Measurements from ENCODE around the gene ANKRD52. TPM values are rescaled to one million over a fixed set of nuclear protein-coding genes. Genes with fewer than 3 reads are reported as not detected.
"Not testable (repeated sequence)": the region's sequence is repeated elsewhere in the genome, so short reads cannot be mapped to it uniquely, and the experiment has no call there.

The ANKRD52 gene
- total RNA-seq, 1 experiment from 2014 or later = 67.5 TPM

GRCh38 chr12:56197921-56198635, 60.1 kb downstream of the ANKRD52 start:
- Histone ChIP-seq H3K27ac (ENCODE audit: low read length) (no peak overlapping the region), H3K27me3 (ENCODE audit: control insufficient read depth, insufficient read depth, low read length) (no peaks in the 10 kb centered on the region), H3K36me3 (ENCODE audit: control insufficient read depth, insufficient read depth, low read length) (no peaks in the 10 kb centered on the region), H3K4me3 (ENCODE audit: low read depth in 2 of 2, low read length in 2 of 2) (no peak overlapping the region), H3K9me3 (ENCODE audit: control insufficient read depth, insufficient read depth, low read depth, low read length) (no peaks in the 10 kb centered on the region), H3K4me1 (ENCODE audit: control insufficient read depth, insufficient read depth, low read length) (peaks cover 3% of the 10 kb centered on the region; the same call in 1 of the 2 replicates)
- ChIA-PET CTCF (no interaction called here), POLR2A (no interaction called here)
- BruUV-seq (replicated peaks) = no TSS peak
- TF ChIP-seq SIN3A (IDR thresholded peaks at IDR 0.05; ENCODE audit: borderline replicate concordance, insufficient read depth, low read depth, low read length) = no peak
- no peak for TF ChIP-seq POLR2AphosphoS5 (IDR thresholded peaks at IDR 0.05; ENCODE audit: low read depth, low read length)
- TF ChIP-seq TCF7L2 (IDR thresholded peaks at IDR 0.05; ENCODE audit: low read depth, low read length) = no peak
- no peak for TF ChIP-seq CTCF (IDR thresholded peaks at IDR 0.05)
- no peak for TF ChIP-seq REST (IDR thresholded peaks at IDR 0.05; ENCODE audit: insufficient read depth in 1 of 2, low read depth in 2 of 2, low read length in 1 of 2)
- DNase-seq (ENCODE audit: low read depth, low spot score) (no peak), ATAC-seq (no peak)
- in situ Hi-C loops (cut with HindIII; ENCODE audit: low pct_unique_long_range_greater_than_20kb, low sequenced_read_pairs) = no loop called here
- intact Hi-C loops (cut with micrococcal nuclease; ENCODE audit: unreplicated experiment) = no loop called here

GRCh38 chr12:56196818-56197550, 61.2 kb downstream of the ANKRD52 start:
- H3K27me3 ChIP-seq (ENCODE audit: control insufficient read depth, insufficient read depth, low read length); BruUV-seq (replicated peaks); ATAC-seq; H3K27ac ChIP-seq (ENCODE audit: low read length); H3K4me1 ChIP-seq (ENCODE audit: control insufficient read depth, insufficient read depth, low read length); DNase-seq (ENCODE audit: low read depth, low spot score); H3K4me3 ChIP-seq (ENCODE audit: low read depth in 2 of 2, low read length in 2 of 2); H3K9me3 ChIP-seq (ENCODE audit: control insufficient read depth, insufficient read depth, low read depth, low read length); intact Hi-C loops (cut with micrococcal nuclease; ENCODE audit: unreplicated experiment); H3K36me3 ChIP-seq (ENCODE audit: control insufficient read depth, insufficient read depth, low read length); CTCF ChIA-PET; in situ Hi-C loops (cut with HindIII; ENCODE audit: low pct_unique_long_range_greater_than_20kb, low sequenced_read_pairs): not testable (repeated sequence)
- POLR2A ChIA-PET = interaction anchor here (0.7 kb wide), 1 partner anchor 93 kb away, joined by 15 read pairs; the partner anchor contains the start of gene PA2G4
